Fibroblast of peridontal ligament (primary cell): Measurements from ENCODE around the gene DEPDC1B.
"Not testable (repeated sequence)": the region's sequence is repeated elsewhere in the genome, so short reads cannot be mapped to it uniquely, and the experiment has no call there.

Experiments
- DNase-seq: peaks from one replicate; pipeline ENCODE4 v3.0.0-alpha.2; 2010; ENCODE audit errors: extremely low read depth

Gene DEPDC1B

DNA sequence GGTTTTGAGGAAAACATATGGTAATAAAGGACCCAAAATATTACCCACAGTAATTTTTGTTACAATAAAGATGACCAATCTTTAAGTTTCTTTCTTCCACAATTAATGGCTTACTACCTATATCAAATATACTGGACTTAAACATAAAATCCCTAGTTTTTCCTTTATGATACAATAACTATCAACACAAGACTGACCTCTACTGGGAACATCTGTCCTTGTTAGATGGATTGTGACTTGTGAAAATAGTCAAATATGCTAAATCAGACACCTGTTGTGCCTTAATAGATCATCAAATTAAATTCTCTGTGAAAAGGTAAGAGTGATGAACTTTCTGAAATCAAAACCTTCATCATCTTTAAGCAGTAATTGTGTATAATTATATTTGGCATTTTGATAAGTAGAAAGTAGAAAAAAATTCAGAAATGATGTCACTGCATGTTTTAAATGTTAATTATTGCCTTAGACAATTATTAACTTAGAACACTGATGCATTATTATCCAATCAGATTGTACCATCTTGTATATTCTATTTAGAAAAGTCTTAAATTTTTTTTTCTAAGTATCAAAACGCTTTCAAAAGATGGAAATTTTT, 113.6 kb downstream of the DEPDC1B start:
- DNase-seq = peak; percentile 80

DNA sequence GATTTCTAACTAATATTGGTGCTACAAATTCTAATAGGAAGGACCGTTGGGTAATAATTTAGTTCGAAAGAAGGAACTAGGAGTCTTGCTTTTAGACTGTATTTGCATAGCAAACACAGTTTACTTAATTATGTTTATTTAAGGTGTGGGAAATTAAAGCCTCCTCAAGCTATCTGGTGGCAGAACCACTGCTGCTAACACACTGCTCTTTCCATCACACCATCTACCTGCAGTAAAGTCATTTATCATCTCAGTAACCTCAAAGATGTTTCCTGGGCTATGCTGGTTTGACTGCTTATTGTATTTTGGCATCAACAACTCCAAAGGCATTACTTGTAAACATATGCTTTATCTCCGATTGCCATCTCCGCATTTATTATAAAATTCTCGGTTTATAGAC, 114.3 kb downstream of the DEPDC1B start:
- no peak for DNase-seq

DNA sequence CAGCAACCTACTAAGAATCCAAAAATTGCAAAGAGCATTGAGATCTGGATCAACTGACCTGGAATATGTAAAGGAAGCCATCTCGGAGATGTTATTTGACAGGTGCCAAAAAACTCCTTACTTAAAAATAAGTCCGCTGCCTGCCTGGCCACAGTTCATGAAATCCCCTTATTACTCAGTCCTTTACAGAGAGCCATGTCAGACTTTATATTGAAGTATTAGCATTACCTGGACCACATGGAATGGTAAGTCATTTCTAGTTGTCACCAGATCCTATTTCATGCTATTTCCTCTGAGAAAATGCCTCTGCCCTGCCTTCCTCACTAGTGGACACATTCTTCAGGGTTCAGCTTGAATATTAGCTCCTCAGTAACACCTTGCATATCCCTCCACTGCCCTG, 115.7 kb downstream of the DEPDC1B start:
- no peak for DNase-seq

DNA sequence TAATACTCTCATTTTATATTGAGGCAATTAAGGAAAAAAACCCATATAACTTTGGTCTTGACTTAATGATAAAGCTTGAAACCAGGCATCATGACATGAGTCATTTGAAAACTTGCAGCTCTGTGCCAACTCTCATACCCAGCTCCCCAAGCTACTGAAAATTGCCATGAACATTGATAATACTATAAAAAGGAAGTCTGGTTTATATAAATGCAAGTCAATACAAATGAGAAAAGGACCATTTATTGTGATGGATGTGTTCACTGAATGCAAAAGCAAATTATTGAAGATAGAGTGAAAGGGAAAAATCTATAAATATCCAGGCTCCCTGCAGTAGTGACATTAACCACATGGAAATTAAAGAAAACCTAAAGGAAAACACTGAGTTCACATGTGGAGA, 116.3 kb downstream of the DEPDC1B start:
- DNase-seq = peak; percentile 33

DNA sequence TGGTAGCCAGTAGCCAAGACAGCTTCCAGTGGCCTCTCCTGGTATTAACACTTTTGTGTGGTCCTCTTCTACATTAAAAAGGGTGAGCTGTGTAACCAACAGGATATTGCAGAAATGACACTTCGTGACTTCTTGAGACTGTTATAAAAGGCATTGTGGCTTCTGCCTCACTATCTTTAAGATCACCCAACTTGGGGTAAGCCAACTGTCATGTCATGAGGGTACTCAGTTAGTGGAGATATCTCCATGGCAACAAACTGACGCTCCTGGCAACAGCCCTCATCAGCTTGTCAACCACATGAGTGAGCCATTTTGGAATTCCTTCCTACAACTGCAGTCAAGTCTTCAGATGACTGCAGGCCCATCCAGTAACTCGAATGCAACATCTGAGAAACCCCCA, 121.7 kb downstream of the DEPDC1B start:
- DNase-seq = no peak

DNA sequence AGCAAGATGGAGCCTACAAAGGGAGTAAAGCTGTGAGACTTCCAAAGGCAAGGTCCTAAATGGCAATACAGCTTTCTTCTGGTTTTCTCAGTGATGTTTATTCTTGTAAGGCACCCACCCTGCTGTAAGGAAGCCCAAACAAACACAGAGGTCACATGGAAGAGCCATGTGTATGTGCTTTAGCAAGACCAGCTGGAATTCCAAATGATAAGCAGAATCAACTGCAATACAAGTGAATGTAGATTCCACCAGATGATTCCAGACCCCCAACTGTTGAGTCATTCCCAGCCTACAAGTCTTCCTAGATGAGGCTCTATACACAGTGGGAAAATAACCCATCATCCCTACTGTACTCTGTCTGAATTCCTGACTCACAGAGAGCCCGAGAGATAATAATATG, 122.8 kb downstream of the DEPDC1B start:
- peak; percentile 49 for DNase-seq

DNA sequence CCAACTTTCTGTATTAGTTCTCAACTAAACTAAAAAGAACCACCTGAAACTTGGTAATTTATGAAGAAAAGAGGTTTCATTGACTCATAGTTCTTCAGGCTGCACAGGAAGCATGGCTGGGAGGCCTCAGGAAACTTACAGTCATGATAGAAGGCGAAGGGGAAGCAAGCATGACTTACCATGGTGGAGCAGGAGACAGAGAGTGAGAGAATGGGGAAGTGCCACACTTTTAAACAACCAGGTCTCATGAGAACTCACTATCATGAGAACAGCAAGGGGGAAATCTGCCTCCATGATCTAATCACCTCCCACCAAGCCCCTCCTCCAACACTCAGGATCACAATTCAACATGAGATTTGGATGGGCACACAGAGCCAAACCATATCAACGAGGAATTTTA, 123.5 kb downstream of the DEPDC1B start:
- no peak for DNase-seq

DNA sequence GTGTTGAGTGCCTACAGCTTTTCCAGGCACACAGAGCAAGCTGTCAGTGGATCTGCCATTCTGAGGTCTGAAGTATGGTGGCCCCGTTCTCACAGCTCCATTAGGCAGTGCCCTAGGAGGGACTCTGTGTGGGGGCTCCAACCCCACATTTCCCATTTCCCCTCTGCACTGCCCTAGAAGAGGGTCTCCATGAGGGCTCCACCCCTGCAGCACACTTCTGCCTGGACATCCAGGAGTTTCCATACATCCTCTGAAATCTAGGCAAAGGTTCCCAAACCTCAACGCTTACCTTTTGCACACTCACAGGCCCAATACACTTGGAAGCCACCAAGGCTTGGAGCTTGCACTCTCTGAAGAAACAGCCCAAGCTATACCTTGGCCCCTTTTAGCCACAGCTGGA, 131.3 kb downstream of the DEPDC1B start:
- no peak for DNase-seq

DNA sequence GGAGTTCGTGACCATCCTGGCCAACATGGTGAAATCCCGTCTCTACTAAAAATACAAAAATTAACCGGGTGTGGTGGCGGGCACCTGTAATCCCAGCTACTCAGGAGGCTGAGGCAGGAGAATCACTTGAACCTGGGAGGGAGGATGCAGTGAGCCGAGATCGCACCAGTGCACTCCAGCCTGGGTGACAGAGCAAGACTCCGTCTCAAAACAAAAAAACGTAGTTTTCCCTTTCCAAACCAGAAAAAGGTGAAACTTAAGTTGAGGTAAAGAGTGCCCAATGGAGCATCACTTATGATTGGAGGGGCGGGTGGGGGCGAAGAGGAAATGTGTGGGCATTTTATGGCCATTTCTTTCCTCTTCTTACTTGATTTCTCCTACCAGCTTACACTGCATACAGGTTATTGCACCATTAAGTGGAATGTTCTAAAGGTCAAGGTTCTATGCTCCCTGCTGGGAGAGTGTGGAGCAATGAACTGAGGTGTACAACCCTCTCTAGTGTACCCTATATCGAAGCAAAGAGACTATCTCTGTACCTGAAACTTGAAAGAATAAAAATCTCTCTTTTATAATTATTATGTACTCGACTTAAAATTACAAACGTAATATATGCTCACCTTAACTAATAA, 136.2 kb downstream of the DEPDC1B start:
- no peak for DNase-seq

DNA sequence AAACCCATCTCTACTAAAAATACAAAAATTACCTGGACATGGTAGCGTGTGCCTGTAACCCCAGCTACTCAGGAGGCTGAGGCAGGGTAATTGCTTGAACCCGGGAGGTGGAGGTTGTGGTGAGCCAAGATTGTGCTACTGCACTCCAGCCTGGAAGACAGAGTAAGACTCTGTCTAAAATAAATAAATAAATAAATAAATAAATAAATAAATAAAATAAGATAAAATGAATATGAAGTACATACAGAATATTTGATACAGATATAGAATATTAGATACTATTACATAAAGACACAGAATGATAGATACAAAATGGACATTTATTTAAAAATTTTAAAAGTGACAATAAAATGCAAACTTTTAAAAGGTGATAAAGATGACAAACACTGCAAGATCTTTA, 146.7 kb downstream of the DEPDC1B start:
- DNase-seq = not testable (repeated sequence)

DNA sequence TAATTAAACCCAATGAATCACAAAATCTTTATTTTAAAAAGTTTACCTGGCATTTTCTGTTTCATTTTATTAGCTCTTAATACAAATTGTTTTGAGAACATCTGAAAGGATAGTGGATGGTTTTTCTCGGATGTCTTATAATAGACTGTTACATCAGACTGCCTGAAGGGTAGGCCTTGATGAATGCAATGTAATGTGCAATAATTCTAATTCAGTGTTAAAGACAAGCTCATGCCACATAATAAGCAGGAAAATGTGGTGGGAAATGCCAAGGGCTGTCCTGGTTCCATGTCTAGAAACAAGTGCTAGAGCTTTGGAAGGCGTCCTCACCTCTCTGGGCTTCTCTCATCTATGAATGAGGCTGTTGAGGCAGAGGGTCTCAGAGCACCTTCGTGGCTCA, 148.1 kb downstream of the DEPDC1B start:
- DNase-seq = no peak

DNA sequence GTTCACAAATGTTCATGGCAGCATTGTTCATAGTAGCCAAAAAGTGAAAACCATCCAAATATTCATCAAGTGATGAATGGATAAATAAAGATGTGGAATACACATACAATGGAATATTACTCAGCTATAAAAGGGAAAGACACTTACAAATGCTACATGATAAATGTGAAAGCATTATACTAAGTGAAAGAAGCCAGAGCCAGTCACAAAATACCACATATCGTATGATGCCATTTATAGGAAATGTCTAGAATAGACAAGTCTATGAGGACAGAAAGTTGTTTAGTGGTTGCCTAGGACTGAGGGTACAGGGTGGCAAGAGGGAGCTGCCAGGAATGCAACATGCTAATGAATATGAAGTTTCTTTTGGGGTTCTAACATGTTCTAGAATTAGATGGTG, 148.7 kb downstream of the DEPDC1B start:
- no peak for DNase-seq

DNA sequence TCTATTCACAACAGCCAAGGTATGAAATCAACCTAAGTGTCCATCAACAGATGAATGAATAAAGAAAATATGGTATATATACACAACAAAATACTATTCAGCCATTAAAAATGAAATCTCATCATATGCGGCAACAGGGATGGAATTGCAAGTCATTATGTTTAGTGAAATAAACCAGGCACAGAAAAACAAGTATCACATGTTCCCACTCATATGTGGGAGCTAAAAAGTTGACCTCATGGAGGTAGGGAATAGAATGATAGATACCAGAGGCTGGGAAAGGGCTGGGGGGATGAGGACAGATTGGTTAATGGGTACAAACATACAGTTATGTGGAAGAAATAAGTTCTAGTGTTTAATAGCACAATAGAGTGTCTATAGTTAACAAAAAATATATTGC, 149.7 kb downstream of the DEPDC1B start:
- DNase-seq = no peak

DNA sequence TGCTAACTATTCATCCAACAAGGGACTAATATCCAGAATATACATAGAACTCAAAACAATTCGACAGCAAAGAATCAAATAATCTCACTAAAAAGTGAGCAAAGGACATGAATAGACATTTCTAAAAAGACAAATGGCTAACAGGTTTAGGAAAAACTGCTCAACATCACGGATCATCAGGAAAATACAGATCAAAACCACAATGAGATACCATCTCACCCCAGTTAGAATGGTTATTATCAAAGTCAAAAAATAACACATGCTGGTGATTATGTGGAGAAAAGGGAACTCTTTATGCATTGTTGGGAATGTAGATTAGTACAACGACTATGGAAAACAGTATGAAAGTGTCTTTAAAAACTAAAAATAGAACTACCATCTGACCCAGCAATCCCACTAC, 150.1 kb downstream of the DEPDC1B start:
- no peak for DNase-seq
